DMS53 (cell line): ENCODE measurements around the gene ZNF606.

Source experiments
- DNase-seq: peaks from one replicate; lab custom pipeline; 2025; lab: John Stamatoyannopoulos, UW

The ZNF606 gene

GRCh38 chr19:58002384-58003173, at the start of gene ZNF606:
Gene ZNF606 (minus strand): TSS chr19:58002820. CDS start chr19:58001319, 1,501 bp downstream.
- DNase-seq, result peak; percentile 93

DNA sequence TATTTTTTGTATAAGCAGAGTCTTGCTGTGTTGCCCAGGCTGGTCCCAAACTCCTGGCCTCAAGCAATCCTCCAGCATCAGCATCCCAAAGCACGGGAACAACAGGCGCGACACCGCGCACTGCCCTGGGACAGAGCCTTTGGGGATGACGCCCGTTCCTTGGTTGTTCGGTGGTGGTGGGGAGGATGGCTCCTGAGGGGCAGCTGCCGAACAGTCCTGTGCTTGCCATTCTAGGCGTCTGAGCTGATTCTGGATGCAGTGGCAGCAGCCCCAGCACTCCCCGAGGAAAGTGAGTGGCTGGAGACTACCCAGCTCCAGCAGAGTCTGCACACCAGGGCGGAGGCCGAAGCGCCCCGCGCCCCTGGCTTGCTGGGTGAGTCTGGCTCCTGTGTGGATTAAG, 49.6 kb upstream of the ZNF606 start:
- DNase-seq, result no peak

- DNase-seq, result no peak
Observed at GRCh38 chr19:58047672-58048071, 45.1 kb upstream of the ZNF606 start.

GRCh38 chr19:58046856-58047255, 44.2 kb upstream of the ZNF606 start:
- no peak for DNase-seq

DNA sequence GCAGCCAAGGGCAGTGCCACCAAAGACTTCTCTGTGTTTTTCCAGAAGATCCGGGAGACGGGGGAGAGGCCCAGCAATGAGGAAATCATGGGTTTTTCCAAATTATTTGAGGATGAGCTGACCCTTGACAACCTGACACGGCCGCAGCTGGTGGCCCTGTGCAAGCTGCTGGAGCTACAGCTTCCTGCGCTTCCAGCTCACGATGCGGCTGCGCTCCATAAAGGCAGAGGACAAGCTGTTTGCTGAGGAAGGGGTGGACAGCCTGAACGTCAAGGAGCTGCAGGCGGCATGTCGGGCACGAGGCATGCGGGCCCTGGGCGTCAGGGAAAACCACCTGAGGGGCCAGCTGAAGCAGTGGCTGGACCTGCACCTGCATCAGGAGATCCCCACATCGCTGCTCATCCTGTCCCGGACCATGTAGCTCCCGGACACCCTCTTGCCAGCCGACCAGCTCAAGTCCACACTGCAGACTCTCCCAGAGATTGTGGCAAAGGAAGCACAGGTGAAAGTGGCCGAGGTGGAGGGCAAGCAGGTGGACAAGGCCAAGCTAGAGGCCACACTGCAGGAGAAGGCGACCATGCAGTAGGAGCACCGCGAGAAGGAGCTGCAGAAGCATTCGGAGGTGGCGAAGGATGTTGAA, 42.9 kb upstream of the ZNF606 start:
- DNase-seq, result no peak

GRCh38 chr19:58044886-58045285, 42.3 kb upstream of the ZNF606 start:
- DNase-seq, result no peak

DNA sequence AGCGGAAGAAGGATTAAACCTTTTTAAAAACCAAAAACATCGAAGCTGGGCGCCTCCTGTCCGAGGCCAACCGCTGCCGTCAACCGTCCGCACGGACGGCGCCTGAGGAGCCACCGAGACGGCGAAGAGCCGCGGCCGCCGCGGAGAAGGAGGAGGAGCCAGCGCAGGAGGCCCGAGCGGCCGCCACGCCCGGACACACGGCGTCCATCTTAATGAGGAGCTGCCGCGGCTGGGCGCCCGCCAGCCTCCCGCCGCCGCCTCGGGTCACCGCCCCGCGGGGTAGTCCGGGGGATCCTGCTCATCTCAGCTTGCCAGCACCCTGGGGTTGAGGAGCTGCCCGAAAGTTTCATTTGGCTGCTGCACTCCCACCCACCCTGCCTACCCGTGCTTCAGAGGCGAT, 41.8 kb upstream of the ZNF606 start:
- peak; percentile 8 for DNase-seq

- peak; percentile 13 for DNase-seq
Observed at GRCh38 chr19:58042495-58043340, 40.1 kb upstream of the ZNF606 start.

DNA sequence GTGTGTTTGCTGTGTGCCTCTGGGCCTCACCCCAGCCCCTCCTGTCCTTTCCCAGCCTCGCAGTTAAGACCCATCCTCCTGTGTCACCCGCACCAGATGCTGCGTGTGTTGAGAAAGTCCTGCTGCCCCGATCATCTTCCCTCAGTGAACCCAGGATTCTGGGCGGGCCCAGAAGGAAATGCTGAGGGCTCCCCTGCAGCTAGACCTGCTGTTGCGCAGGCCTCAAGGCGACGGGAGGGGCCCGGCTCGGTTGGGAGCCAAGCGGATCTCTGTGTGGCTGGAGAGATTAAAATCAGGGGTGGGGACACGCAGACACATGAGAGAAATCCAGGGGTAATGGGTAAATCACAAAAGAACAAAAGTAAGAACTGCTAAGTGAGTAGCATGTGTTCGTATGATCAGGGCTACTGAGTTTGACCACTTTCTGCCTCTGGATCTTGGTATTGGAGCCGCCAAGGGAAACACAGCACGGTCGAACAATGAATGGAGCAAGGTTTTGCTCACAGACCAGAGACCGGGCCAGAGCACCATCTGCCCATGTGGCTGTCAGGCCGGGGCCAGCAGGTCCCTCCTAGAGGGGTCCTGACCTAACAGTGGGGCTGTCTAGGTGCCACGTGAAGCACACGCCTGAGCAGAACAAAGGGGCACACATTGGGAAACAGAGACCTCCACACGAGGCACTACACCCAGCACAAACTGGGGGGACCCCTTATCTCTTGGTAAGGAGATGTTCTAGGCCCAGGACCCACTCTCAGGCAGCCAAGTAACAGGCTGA, 38.3 kb upstream of the ZNF606 start:
- no peak for DNase-seq

GRCh38 chr19:58038688-58039204, 36.1 kb upstream of the ZNF606 start:
- DNase-seq, result no peak

GRCh38 chr19:58037927-58038687, 35.5 kb upstream of the ZNF606 start:
- DNase-seq, result no peak

GRCh38 chr19:58035863-58036262, 33.2 kb upstream of the ZNF606 start:
- no peak for DNase-seq

- no peak for DNase-seq
Observed at GRCh38 chr19:58034477-58034793, 31.8 kb upstream of the ZNF606 start.

GRCh38 chr19:58033741-58034476, 31.3 kb upstream of the ZNF606 start, which contains the start of gene ZSCAN1:
Gene ZSCAN1 (plus strand): TSS chr19:58034025. CDS start chr19:58037837, 3,812 bp downstream.
- DNase-seq, result no peak

DNA sequence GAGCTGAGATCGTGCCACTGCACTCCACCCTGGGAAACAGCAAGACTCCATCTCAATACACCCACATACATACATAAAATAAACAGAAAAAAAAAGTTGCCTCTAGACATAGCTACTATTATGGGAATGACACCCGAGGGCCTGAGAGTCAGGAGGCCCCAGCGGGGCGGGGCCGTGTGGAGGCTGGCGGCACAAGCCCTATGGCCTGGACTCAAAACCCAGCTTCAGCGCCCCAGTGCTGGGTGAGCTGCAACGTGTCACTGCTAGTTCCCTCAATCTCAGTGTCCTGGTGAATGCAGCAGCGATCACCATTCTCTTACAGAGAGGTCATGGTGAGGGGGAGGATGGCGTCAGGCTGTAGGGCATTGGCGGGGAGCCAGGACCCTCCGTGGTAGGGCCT, 22.0 kb upstream of the ZNF606 start:
- no peak for DNase-seq

DNA sequence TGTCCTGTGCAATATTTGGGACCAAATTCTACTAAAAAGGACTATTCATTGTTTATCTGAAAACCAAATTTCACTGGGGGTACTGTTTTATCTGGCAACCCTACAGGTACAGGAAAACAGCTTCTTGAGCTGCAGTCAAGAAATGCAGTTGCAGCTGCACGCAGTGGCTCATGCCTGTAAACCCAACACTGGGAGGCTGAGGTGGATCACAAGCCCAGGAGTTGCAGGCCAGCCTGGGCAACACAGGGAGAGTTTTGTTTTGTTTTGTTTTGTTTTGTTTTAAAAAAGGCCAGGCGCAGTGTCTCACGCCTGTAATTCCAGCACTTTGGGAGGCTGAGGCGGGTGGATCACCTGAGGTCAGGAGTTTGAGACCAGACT, 19.7 kb upstream of the ZNF606 start:
- DNase-seq, result no peak

DNA sequence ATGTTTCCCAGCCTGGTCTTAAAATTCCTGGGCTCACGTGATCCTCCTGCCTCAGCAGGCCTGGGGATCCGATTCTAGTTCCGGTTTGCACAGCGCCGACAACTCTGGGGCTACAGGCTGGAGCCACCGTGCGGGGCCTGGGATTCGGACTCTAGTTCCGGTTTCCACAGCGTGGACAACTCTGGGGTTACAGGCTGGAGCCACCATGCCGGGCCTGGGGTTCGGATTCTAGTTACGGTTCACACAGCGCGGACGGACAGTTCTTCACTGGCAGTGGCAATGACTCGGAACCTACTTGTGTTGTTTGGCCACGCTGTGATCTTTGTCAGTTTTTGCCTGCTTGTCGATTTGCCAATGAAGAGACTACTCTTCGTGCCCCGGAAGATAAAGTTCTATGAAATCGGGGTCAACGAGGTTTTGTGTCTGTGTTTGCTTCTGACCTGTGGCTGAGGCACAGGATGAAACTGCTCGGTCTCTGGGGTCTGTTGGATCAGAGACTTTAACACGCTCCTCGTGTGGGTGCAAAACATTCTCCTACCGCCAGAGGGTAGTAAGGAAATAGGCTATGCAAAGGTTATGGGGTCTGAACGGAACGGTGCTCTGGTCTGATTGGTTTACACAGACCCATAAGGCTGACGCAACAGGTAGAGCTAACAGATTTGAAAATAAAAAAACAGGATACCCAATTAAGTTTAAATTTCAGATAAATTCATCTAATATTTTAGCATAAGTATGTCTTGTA, 19.1 kb upstream of the ZNF606 start:
- DNase-seq, result peak; percentile 73

GRCh38 chr19:58020129-58020528, 17.5 kb upstream of the ZNF606 start:
- no peak for DNase-seq

- DNase-seq, result no peak
Observed at GRCh38 chr19:58014141-58014540, 11.5 kb upstream of the ZNF606 start.

- DNase-seq, result no peak
Observed at GRCh38 chr19:58010507-58010906, 7.9 kb upstream of the ZNF606 start.
